Prostate gland (tissue), 2 donors: ENCODE results near the gene MYO1D. TPM values are rescaled to one million over a fixed set of nuclear protein-coding genes. Genes with fewer than 3 reads are reported as not detected.

Experiments used
- DNase-seq: peaks from one replicate; pipeline ENCODE4 v3.0.0-alpha.2; 2019; ENCODE audit warnings: low spot score
- H3K27ac ChIP-seq, 2 donors: fragments of 200-600 bp; sonication (generic); 2 replicates each; pipeline ENCODE4 v1.5.1; 2017 to 2019
- H3K27me3 ChIP-seq: fragments of 200-600 bp; sonication (generic); replicated peaks from 2 replicates; pipeline ENCODE4 v1.5.1; 2019; ENCODE audit not compliant: insufficient read depth
- H3K36me3 ChIP-seq, 2 donors: fragments of 200-600 bp; sonication (generic); 1 replicate in 1 of 2; 2 replicates in 1 of 2; pipeline versions ENCODE4 v1.5.1 to v1.8.1; 2017 to 2019
- H3K4me1 ChIP-seq: fragments of 200-600 bp; sonication (generic); replicated peaks from 2 replicates; pipeline ENCODE4 v1.5.1; 2019
- H3K4me3 ChIP-seq, 2 donors: fragments of 200-600 bp; sonication (generic); 2 replicates each; pipeline ENCODE4 v1.5.1; 2017 to 2019
- H3K9me3 ChIP-seq: fragments of 200-600 bp; sonication (generic); 2 replicates; pipeline ENCODE4 v1.5.1; 2017
- CTCF ChIP-seq, 4 experiments: fragments of 200-600 bp in 2 of 4; fragments of 450-650 bp in 2 of 4; sonication (generic) in 2 of 4; IDR thresholded peaks; 1 replicate in 3 of 4; 2 replicates in 1 of 4; pipeline ENCODE4 v1.5.1; 2016 to 2019; ENCODE audit warnings: antibody characterized with exemption in 4 of 4, mild to moderate bottlenecking in 2 of 4, moderate library complexity in 2 of 4
- POLR2A ChIP-seq: fragments of 450-650 bp; IDR thresholded peaks from one replicate; pipeline ENCODE4 v1.6.1; 2016; ENCODE audit warnings: antibody characterized with exemption, mild to moderate bottlenecking
- POLR2AphosphoS5 ChIP-seq: sonication (generic); formaldehyde crosslinking; IDR thresholded peaks from one replicate; pipeline ENCODE4 v1.6.1; 2017; ENCODE audit warnings: antibody characterized with exemption
- WGBS: methylation state at CpG from one replicate; pipeline ENCODE4 v1.1.5; 2018; 5-methylcytosine and 5-hydroxymethylcytosine counted together
- intact Hi-C: fragments of 100-400 bp; cut with DNase I; formaldehyde crosslinking; loops from one replicate; pipeline ENCODE4 v1.14.2; 2022
- total RNA-seq, 2 donors: library from RNA; depleted of rRNA; stranded (reverse); fragments of >200 nt; gene quantifications; one replicate each; pipeline ENCODE4 v1.1.0, GENCODE V29; 2016

Gene MYO1D
- total RNA-seq, 2 donors from 2014 or later = 44.2 to 45.2 TPM

- Histone ChIP-seq H3K4me3 (no peak overlapping the region), H3K36me3 (no peaks in the 10 kb centered on the region), H3K9me3 (no peaks in the 10 kb centered on the region), H3K27me3 (no peaks in the 10 kb centered on the region), H3K4me1 (peaks cover 5% of the 10 kb centered on the region), H3K27ac (no peak overlapping the region)
- intact Hi-C loops = no loop called here
- 98% methylated on average over 2 of the region's 2 CpGs for WGBS
- TF ChIP-seq CTCF (IDR thresholded peaks at IDR 0.05) (no peak), POLR2A (no peak)
- DNase-seq = no peak
These were observed 45.2 kb downstream of the MYO1D start for GRCh38 chr17:32831627-32832243.

- Histone ChIP-seq H3K4me3 (no peak overlapping the region), H3K9me3 (no peaks in the 10 kb centered on the region), H3K4me1 (peaks cover 5% of the 10 kb centered on the region), H3K36me3 (no peaks in the 10 kb centered on the region), H3K27me3 (no peaks in the 10 kb centered on the region), H3K27ac (no peak overlapping the region)
- WGBS = 81% methylated on average over 3 of the region's 3 CpGs
- intact Hi-C loops = no loop called here
- DNase-seq = no peak
- TF ChIP-seq CTCF (IDR thresholded peaks at IDR 0.05) (no peak), POLR2A (no peak), POLR2AphosphoS5 (no peak)
These were observed 45.7 kb downstream of the MYO1D start for GRCh38 chr17:32831223-32831622.

GRCh38 chr17:32828822-32829221 lies 48.1 kb downstream of the MYO1D start:
- Histone ChIP-seq H3K9me3 (no peaks in the 10 kb centered on the region), H3K36me3 (no peaks in the 10 kb centered on the region), H3K27ac (no peak overlapping the region), H3K4me1 (peaks cover 5% of the 10 kb centered on the region), H3K27me3 (no peaks in the 10 kb centered on the region), H3K4me3 (no peak overlapping the region)
- 52% methylated on average over 2 of the region's 2 CpGs for WGBS
- TF ChIP-seq POLR2A = no peak
- TF ChIP-seq CTCF (IDR thresholded peaks at IDR 0.05) = no peak
- TF ChIP-seq POLR2AphosphoS5 = no peak
- intact Hi-C loops = no loop called here
- DNase-seq = no peak

GRCh38 chr17:32827227-32827626 lies 49.7 kb downstream of the MYO1D start:
- Histone ChIP-seq H3K27ac (no peak overlapping the region), H3K4me1 (peaks cover 5% of the 10 kb centered on the region), H3K9me3 (no peaks in the 10 kb centered on the region), H3K4me3 (no peak overlapping the region), H3K36me3 (no peaks in the 10 kb centered on the region), H3K27me3 (no peaks in the 10 kb centered on the region)
- no peak for TF ChIP-seq POLR2AphosphoS5
- TF ChIP-seq CTCF (IDR thresholded peaks at IDR 0.05) = no peak
- TF ChIP-seq POLR2A = no peak
- DNase-seq = no peak
- intact Hi-C loops = no loop called here

- no peak overlapping the region for H3K4me3 ChIP-seq
- H3K4me1 ChIP-seq = peaks cover 5% of the 10 kb centered on the region
- no peak overlapping the region for H3K27ac ChIP-seq
- H3K9me3 ChIP-seq = no peaks in the 10 kb centered on the region
- H3K36me3 ChIP-seq = no peaks in the 10 kb centered on the region
- TF ChIP-seq POLR2A (no peak), POLR2AphosphoS5 (no peak), CTCF (IDR thresholded peaks at IDR 0.05) (no peak)
- no peaks in the 10 kb centered on the region for H3K27me3 ChIP-seq
- intact Hi-C loops = no loop called here
- DNase-seq = no peak
These were observed 50.8 kb downstream of the MYO1D start for GRCh38 chr17:32826076-32826475.
